HG03442 (cell line): ENCODE results near the gene NEAT1.

ENCODE experiments used
- ATAC-seq: cut with Tn5 transposase; IDR thresholded peaks from one replicate; pipeline ENCODE4 v1.9.1; 2021; ENCODE audit warnings: mild to moderate bottlenecking, moderate library complexity; ENCODE audit not compliant: unreplicated experiment

The NEAT1 gene

GRCh38 chr11:65478388-65479183 is 56.0 kb downstream of the NEAT1 start:
- no peak for ATAC-seq

DNA sequence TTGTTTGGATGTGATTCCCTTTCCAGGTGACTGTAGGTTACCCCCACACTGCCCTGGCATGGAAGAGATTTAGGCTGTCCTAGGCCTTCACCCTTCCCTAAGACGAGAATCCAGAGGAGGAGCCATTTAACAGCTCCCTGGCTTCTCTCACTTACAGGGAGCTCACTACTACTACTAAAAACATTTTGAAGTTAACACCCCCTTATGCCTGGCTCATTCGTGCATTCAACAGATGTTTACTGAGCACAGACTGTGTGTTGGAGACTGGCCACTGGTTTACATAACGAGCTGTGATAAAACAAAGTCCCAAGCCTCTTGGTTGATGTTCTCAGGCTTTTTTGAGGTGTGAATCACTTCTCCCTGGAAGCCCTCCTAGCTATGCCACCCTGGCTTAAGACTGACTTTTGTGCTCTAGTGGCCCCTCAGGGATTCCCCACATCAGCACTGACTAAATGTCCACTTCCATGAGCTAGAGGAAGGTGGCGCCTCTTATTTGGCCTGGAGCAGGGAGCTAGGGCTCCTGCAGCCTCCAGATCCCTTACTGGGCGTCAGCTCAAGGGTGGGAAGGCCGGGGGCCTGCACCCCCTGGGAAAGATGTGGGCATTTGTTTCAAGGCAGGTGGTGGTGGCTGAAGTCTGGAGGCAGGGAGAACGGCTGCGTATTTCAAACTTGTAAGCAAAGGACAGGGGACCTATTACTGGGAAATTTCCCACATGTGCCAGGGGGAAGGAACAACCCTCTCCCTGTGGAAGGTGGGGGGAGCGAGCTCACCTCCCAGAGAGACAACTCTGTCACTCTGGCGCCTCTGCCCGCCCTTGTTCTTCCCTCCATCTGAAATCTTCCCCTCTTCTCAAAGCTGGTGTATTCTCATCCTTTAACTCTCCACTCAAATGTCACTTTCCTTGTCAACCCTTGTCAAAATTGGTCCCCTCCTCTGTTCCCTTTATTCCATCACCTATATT is 56.9 kb downstream of the NEAT1 start:
- ATAC-seq: no peak

DNA sequence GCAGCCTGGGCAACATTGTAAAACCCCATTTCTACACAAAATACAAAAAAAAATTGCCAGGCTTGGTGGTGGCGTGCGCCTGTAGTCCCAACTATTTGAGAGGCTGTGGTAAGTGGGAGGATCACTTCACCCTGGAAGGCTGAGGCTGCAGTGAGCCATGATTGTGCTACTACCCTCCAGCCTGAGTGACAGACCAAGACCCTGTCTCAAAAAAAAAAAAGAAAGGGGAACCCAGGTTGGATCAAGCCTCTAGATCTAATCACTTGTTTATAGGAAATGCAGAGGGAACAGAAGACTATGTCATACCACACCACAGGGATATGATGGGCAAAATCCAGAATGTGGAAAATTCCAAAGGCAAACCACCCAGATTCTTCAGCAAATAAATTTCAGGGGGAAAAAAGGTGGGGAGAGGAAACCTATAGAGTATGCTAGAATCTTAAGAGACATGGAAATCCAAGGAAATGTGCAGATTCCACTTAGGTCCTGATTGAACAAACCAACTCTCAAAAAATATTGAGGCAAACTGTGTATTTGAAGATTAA is 59.8 kb downstream of the NEAT1 start:
- ATAC-seq: no peak

- no peak for ATAC-seq
Observed at GRCh38 chr11:65485920-65486219, 63.3 kb downstream of the NEAT1 start.

- no peak for ATAC-seq
Observed at GRCh38 chr11:65486570-65487466, 64.2 kb downstream of the NEAT1 start.

GRCh38 chr11:65487467-65488272 is 65.1 kb downstream of the NEAT1 start:
- ATAC-seq: peak; percentile 39

GRCh38 chr11:65488273-65489034 is 65.9 kb downstream of the NEAT1 start:
- no peak for ATAC-seq

- ATAC-seq: no peak
Observed at GRCh38 chr11:65489035-65489705, 66.6 kb downstream of the NEAT1 start.

GRCh38 chr11:65489706-65490320 is 67.2 kb downstream of the NEAT1 start:
- ATAC-seq: no peak

DNA sequence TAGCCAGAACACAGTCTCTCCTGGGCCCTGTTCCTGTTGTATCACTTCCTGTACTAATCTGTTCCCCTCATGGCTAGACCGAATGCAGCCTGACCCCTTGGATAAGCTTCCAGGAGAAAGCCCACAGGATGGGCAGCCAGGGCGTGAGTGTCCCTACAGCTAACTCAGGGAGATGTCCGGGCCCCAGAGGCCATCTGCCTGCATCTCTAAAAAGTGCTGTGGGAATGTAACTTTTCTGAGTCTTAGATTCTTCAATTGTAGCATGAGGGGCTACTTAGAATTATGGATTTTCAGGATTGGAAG is 68.5 kb downstream of the NEAT1 start:
- no peak for ATAC-seq

DNA sequence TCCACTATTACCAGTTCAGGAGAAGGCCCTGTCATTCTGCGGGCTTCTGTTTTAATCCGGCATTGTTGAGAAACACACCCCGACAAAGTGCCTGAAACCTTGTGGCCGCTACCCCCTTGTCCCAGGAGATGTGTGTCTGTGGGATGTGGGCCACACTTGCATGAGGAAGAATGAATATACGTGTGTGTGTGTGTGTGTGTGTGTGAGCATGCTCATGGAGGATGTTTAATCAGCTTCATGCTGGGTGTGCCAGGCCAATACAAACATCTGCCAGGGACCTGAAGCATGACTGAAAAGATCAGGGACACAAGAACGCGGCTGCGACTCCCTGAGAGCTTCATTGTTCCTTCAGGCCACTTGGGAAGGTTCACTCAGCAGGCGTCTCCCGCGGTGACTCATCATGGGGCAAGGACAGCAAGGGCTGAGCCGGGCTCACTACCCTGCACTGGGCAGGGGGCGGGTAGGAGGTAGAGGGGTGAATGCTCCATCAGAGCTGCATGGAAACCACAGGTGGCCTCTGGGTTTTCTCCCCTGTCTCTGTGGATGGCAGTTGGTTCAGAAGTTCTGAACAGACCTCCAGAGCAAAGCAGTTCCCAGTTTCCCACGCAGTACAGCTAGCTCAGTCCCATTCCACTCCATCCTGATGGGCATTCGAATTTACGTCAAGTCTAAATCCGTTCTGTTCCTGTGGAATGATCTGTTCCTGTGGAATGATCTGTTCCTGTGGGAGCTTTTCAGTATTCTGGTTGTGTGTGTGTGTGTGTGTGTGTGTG is 69.2 kb downstream of the NEAT1 start:
- ATAC-seq: no peak

DNA sequence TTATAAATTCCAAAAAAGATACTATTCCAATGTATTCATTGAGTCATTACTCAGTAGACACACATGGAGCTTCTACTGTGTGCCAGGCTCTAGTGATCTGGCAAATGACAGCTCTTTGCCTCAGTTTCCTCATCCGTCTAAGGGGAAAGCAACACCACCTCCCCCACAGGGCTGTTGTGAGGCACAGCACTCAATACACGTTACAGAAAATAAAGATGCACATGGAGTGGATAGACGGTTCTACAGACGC is 69.7 kb downstream of the NEAT1 start:
- no peak for ATAC-seq

- ATAC-seq: no peak
Observed at GRCh38 chr11:65492637-65493366, 70.2 kb downstream of the NEAT1 start.

- no peak for ATAC-seq
Observed at GRCh38 chr11:65493367-65494176, 71.0 kb downstream of the NEAT1 start.
